Mucosa of stomach (tissue), 1 donor: ENCODE measurements around the gene IPO13.

Experiments
- H3K27me3 ChIP-seq: one replicate; pipeline ENCODE4 v1.7.0; 2013; ENCODE audit warnings: mild to moderate bottlenecking, low read length; ENCODE audit not compliant: control insufficient read depth, insufficient read depth
- H3K36me3 ChIP-seq: one replicate; pipeline ENCODE4 v1.7.0; 2013; ENCODE audit warnings: low read length; ENCODE audit not compliant: control insufficient read depth, insufficient read depth
- H3K4me1 ChIP-seq: one replicate; pipeline ENCODE4 v1.7.0; 2013; ENCODE audit warnings: mild to moderate bottlenecking, low read length; ENCODE audit not compliant: control insufficient read depth, insufficient read depth
- H3K4me3 ChIP-seq: one replicate; pipeline ENCODE4 v1.7.0; 2013; ENCODE audit warnings: low read length
- H3K9ac ChIP-seq: one replicate; pipeline ENCODE4 v1.7.0; 2013; ENCODE audit warnings: mild to moderate bottlenecking, low read length, moderate library complexity
- H3K9me3 ChIP-seq: one replicate; pipeline ENCODE4 v1.7.0; 2013; ENCODE audit warnings: mild to moderate bottlenecking, low read length, moderate library complexity; ENCODE audit not compliant: control insufficient read depth
- donor health status: Pancreatic carcinoma.

The IPO13 gene

GRCh38 chr1:43979528-43980254 is 32.9 kb downstream of the IPO13 start:
- no peaks in the 10 kb centered on the region for H3K9me3 ChIP-seq
- no peaks in the 10 kb centered on the region for H3K27me3 ChIP-seq
- peaks cover 6% of the 10 kb centered on the region for H3K36me3 ChIP-seq
- peaks cover 49% of the 10 kb centered on the region for H3K4me1 ChIP-seq
- peak overlapping the region; percentile 9 for H3K9ac ChIP-seq
- H3K4me3 ChIP-seq: peak overlapping the region; percentile 42

GRCh38 chr1:43980255-43981134 is 33.7 kb downstream of the IPO13 start:
- H3K9me3 ChIP-seq: no peaks in the 10 kb centered on the region
- H3K9ac ChIP-seq: no peak overlapping the region
- H3K27me3 ChIP-seq: no peaks in the 10 kb centered on the region
- H3K4me1 ChIP-seq: peaks cover 47% of the 10 kb centered on the region
- H3K4me3 ChIP-seq: no peak overlapping the region
- H3K36me3 ChIP-seq: peaks cover 6% of the 10 kb centered on the region

DNA sequence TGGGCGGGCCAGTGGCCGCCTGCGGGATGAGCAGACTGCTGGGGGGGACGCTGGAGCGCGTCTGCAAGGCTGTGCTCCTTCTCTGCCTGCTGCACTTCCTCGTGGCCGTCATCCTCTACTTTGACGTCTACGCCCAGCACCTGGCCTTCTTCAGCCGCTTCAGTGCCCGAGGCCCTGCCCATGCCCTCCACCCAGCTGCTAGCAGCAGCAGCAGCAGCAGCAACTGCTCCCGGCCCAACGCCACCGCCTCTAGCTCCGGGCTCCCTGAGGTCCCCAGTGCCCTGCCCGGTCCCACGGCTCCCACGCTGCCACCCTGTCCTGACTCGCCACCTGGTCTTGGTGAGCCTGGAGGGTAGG is 34.4 kb downstream of the IPO13 start:
- H3K4me1 ChIP-seq: peaks cover 43% of the 10 kb centered on the region
- H3K36me3 ChIP-seq: peaks cover 6% of the 10 kb centered on the region
- no peak overlapping the region for H3K4me3 ChIP-seq
- H3K9me3 ChIP-seq: no peaks in the 10 kb centered on the region
- no peak overlapping the region for H3K9ac ChIP-seq
- H3K27me3 ChIP-seq: no peaks in the 10 kb centered on the region

- no peaks in the 10 kb centered on the region for H3K9me3 ChIP-seq
- peaks cover 43% of the 10 kb centered on the region for H3K4me1 ChIP-seq
- H3K4me3 ChIP-seq: no peak overlapping the region
- no peaks in the 10 kb centered on the region for H3K27me3 ChIP-seq
- H3K9ac ChIP-seq: no peak overlapping the region
- H3K36me3 ChIP-seq: peaks cover 3% of the 10 kb centered on the region
These were observed 34.9 kb downstream of the IPO13 start for GRCh38 chr1:43981636-43982035.

GRCh38 chr1:43982241-43982640 is 35.5 kb downstream of the IPO13 start:
- Histone ChIP-seq H3K9me3 (no peaks in the 10 kb centered on the region), H3K27me3 (no peaks in the 10 kb centered on the region), H3K4me3 (no peak overlapping the region), H3K9ac (no peak overlapping the region), H3K4me1 (peaks cover 43% of the 10 kb centered on the region), H3K36me3 (no peaks in the 10 kb centered on the region)

GRCh38 chr1:43982808-43983207 is 36.1 kb downstream of the IPO13 start:
- Histone ChIP-seq H3K36me3 (no peaks in the 10 kb centered on the region), H3K4me1 (peaks cover 45% of the 10 kb centered on the region), H3K9ac (no peak overlapping the region)

GRCh38 chr1:43983253-43983899 is 36.6 kb downstream of the IPO13 start:
- H3K4me1 ChIP-seq: peaks cover 40% of the 10 kb centered on the region
- H3K27me3 ChIP-seq: no peaks in the 10 kb centered on the region
- no peak overlapping the region for H3K4me3 ChIP-seq
- H3K36me3 ChIP-seq: no peaks in the 10 kb centered on the region
- H3K9ac ChIP-seq: no peak overlapping the region
- no peaks in the 10 kb centered on the region for H3K9me3 ChIP-seq

More at GRCh38 chr1:43982808-43983207, 36.1 kb downstream of the IPO13 start:
- H3K27me3 ChIP-seq: no peaks in the 10 kb centered on the region
- H3K4me3 ChIP-seq: no peak overlapping the region
- H3K9me3 ChIP-seq: no peaks in the 10 kb centered on the region

GRCh38 chr1:43984855-43985254 is 38.1 kb downstream of the IPO13 start:
- H3K9ac ChIP-seq: no peak overlapping the region
- H3K9me3 ChIP-seq: no peaks in the 10 kb centered on the region
- no peaks in the 10 kb centered on the region for H3K36me3 ChIP-seq
- H3K4me3 ChIP-seq: no peak overlapping the region
- H3K4me1 ChIP-seq: peaks cover 33% of the 10 kb centered on the region
- H3K27me3 ChIP-seq: no peaks in the 10 kb centered on the region

DNA sequence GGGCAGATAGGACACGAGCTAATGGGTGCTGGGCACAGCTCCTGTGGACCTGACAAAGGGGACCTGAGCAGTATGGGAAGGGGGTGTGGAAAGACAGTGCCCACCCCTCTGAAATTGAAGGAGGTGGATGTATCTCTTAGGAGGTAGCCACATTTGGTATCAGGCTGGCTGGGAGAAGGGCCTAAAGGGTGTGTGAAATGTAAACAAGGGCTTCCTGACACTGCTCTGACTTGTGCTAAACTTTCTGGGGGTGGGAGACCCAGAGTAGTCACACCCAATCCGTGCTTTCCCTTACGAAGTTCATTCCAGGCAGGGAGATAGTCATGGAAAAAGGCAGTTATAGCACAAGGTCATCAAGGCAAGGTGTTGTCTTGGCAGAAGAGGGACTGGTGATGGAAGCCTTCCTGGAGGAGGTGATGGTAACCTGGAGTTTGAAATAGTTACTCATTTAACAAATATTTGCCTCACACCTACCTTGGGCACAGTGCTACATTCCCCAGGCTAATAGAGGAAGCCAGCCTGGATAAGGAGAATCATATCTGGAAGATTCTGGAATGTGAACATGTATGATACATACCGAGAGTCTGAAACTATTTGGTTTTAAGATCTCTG is 39.3 kb downstream of the IPO13 start:
- Histone ChIP-seq H3K4me3 (no peak overlapping the region), H3K9me3 (no peaks in the 10 kb centered on the region), H3K36me3 (no peaks in the 10 kb centered on the region), H3K4me1 (peaks cover 28% of the 10 kb centered on the region), H3K9ac (no peak overlapping the region), H3K27me3 (no peaks in the 10 kb centered on the region)

GRCh38 chr1:43986712-43987111 is 40.0 kb downstream of the IPO13 start:
- Histone ChIP-seq H3K4me1 (peaks cover 25% of the 10 kb centered on the region), H3K9ac (no peak overlapping the region), H3K27me3 (no peaks in the 10 kb centered on the region), H3K36me3 (no peaks in the 10 kb centered on the region), H3K4me3 (no peak overlapping the region), H3K9me3 (no peaks in the 10 kb centered on the region)

DNA sequence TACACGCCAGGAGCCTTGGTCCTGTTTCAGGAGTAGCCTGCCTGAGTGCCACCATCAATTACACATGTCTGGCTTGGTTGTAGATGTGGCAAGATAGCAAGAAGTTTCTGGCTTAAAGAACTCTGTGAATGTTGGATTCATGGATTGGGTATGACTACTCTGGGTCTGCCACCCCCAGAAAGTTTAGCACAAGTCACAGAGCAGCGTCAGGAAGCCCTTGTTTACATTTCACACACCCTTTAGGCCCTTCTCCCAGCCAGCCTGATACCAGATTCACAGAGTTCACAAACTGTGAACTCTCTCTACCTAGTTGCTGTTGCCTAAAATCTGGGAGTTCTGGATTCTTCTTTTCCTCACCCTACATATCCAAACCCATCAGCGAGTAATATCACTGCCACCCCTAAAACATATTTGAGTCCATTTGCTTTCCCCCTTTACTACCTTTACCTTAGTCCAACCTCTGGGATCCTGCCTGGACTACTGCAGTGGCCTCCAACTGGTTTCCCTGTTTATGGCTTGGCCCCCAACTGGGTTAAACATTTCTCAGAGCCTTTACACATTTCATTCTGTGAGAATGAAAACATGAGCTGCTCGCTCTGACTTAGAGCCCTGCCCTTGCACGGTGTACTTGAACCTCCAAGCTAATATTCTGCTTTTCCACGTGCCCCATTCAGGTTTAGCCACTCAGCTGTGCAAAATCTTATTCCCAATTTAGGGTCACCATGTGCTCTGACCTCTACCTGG is 40.6 kb downstream of the IPO13 start:
- Histone ChIP-seq H3K4me3 (no peak overlapping the region), H3K36me3 (no peaks in the 10 kb centered on the region), H3K4me1 (peaks cover 31% of the 10 kb centered on the region), H3K27me3 (no peaks in the 10 kb centered on the region), H3K9ac (no peak overlapping the region), H3K9me3 (no peaks in the 10 kb centered on the region)
